GM18907 (cell line): ENCODE results near the gene RPS6KB1.
"Not testable (repeated sequence)": the region's sequence is repeated elsewhere in the genome, so short reads cannot be mapped to it uniquely, and the experiment has no call there.

Experiments used
- ATAC-seq: cut with Tn5 transposase; IDR thresholded peaks from one replicate; pipeline ENCODE4 v1.9.1; 2021; ENCODE audit warnings: mild to moderate bottlenecking, moderate library complexity; ENCODE audit not compliant: unreplicated experiment

RPS6KB1 gene

GRCh38 chr17:59892924-59893675 is at the start of gene RPS6KB1, which contains the start of gene TUBD1:
Gene RPS6KB1 (plus strand): TSS chr17:59893121. CDS start chr17:59893185, 64 bp downstream.
Gene TUBD1 (minus strand): TSS chr17:59892943. CDS start chr17:59891002, 1,941 bp downstream.
- peak; percentile 87 for ATAC-seq

- ATAC-seq, result no peak
Measured at GRCh38 chr17:59844884-59845594, 47.9 kb upstream of the RPS6KB1 start.

- no peak for ATAC-seq
Measured at GRCh38 chr17:59845595-59846393, 47.1 kb upstream of the RPS6KB1 start.

GRCh38 chr17:59846394-59847165 is 46.3 kb upstream of the RPS6KB1 start:
- ATAC-seq, result peak; percentile 45

- ATAC-seq, result no peak
Measured at GRCh38 chr17:59848385-59848668, 44.6 kb upstream of the RPS6KB1 start.

- peak; percentile 37 for ATAC-seq
Measured at GRCh38 chr17:59848778-59849177, 44.1 kb upstream of the RPS6KB1 start.

- not testable (repeated sequence) for ATAC-seq
Measured at GRCh38 chr17:59850311-59850710, 42.6 kb upstream of the RPS6KB1 start.

GRCh38 chr17:59851439-59852375 is 41.2 kb upstream of the RPS6KB1 start:
- no peak for ATAC-seq

- ATAC-seq, result not testable (repeated sequence)
Measured at GRCh38 chr17:59852847-59853167, 40.1 kb upstream of the RPS6KB1 start.

- peak; percentile 45 for ATAC-seq
Measured at GRCh38 chr17:59853168-59853918, 39.6 kb upstream of the RPS6KB1 start.

GRCh38 chr17:59853919-59854729 is 38.8 kb upstream of the RPS6KB1 start:
- not testable (repeated sequence) for ATAC-seq

- ATAC-seq, result no peak
Measured at GRCh38 chr17:59856859-59857794, 35.8 kb upstream of the RPS6KB1 start.

GRCh38 chr17:59858167-59858816 is 34.6 kb upstream of the RPS6KB1 start:
- no peak for ATAC-seq

- ATAC-seq, result no peak
Measured at GRCh38 chr17:59858932-59859331, 34.0 kb upstream of the RPS6KB1 start.

GRCh38 chr17:59859444-59860025 is 33.4 kb upstream of the RPS6KB1 start:
- no peak for ATAC-seq

- no peak for ATAC-seq
Measured at GRCh38 chr17:59863616-59864015, 29.3 kb upstream of the RPS6KB1 start.

- ATAC-seq, result no peak
Measured at GRCh38 chr17:59869941-59870218, 23.0 kb upstream of the RPS6KB1 start.
